ENCODE data around the gene SOX12.

GRCh38 chr20:286508-286907, 38.8 kb upstream of the SOX12 start:
- TF ChIP-seq CTCF (IDR thresholded peaks at IDR 0.05; ENCODE audit: low read length) (no peak), EZH2 (optimal IDR thresholded peaks at IDR 0.05; ENCODE audit: low read depth, low read length) (no peak)

Data from MM.1S (cell line).